Measurements from ENCODE around the gene TC2N. TPM values are rescaled to one million over a fixed set of nuclear protein-coding genes. Genes with fewer than 3 reads are reported as not detected.

TC2N gene
- polyA plus RNA-seq, 1 donor from 2014 or later, result 2.1 TPM

GRCh38 chr14:91884664-91885063 is 17.3 kb upstream of the TC2N start:
- Histone ChIP-seq H4K20me1 (ENCODE audit: insufficient read depth) (no peaks in the 10 kb centered on the region), H2AFZ (ENCODE audit: low read depth, low read length) (no peak overlapping the region), H3K4me3 (ENCODE audit: low read length) (no peak overlapping the region), H3K27me3 (ENCODE audit: insufficient read depth, low read depth, low read length) (no peaks in the 10 kb centered on the region), H3K9me2 (ENCODE audit: insufficient read depth, low read length) (no peaks in the 10 kb centered on the region), H3K4me2 (ENCODE audit: low read length) (no peak overlapping the region), H3F3A (ENCODE audit: insufficient read depth, low read length, poor library complexity, severe bottlenecking) (no peaks in the 10 kb centered on the region), H3K79me2 (replicated peaks; ENCODE audit: insufficient read depth, low read length) (no peaks in the 10 kb centered on the region), H3K9ac (ENCODE audit: low read length) (no peak overlapping the region), H3K27ac (ENCODE audit: low read length) (no peak overlapping the region), H3K9me3 (ENCODE audit: low read length) (no peaks in the 10 kb centered on the region), H3K36me3 (ENCODE audit: insufficient read depth, low read length) (no peaks in the 10 kb centered on the region)
- TF ChIP-seq, protein P1, sequence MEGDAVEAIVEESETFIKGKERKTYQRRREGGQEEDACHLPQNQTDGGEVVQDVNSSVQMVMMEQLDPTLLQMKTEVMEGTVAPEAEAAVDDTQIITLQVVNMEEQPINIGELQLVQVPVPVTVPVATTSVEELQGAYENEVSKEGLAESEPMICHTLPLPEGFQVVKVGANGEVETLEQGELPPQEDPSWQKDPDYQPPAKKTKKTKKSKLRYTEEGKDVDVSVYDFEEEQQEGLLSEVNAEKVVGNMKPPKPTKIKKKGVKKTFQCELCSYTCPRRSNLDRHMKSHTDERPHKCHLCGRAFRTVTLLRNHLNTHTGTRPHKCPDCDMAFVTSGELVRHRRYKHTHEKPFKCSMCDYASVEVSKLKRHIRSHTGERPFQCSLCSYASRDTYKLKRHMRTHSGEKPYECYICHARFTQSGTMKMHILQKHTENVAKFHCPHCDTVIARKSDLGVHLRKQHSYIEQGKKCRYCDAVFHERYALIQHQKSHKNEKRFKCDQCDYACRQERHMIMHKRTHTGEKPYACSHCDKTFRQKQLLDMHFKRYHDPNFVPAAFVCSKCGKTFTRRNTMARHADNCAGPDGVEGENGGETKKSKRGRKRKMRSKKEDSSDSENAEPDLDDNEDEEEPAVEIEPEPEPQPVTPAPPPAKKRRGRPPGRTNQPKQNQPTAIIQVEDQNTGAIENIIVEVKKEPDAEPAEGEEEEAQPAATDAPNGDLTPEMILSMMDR (IDR thresholded peaks at IDR 0.05; ENCODE audit: poor library complexity, severe bottlenecking), result no peak
- TF ChIP-seq POLR2AphosphoS5 (IDR thresholded peaks at IDR 0.05) (no peak), EP300 (conservative IDR thresholded peaks at IDR 0.05; ENCODE audit: poor library complexity, severe bottlenecking) (no peak), MXI1 (conservative IDR thresholded peaks at IDR 0.05; ENCODE audit: poor library complexity, severe bottlenecking) (no peak), EZH2 (IDR thresholded peaks at IDR 0.05; ENCODE audit: borderline replicate concordance, insufficient read depth, low read length, poor library complexity, severe bottlenecking) (no peak), SMC3 (conservative IDR thresholded peaks at IDR 0.05; ENCODE audit: poor library complexity) (no peak), TAF1 (IDR thresholded peaks at IDR 0.05; ENCODE audit: low read depth) (no peak), RAD21 (conservative IDR thresholded peaks at IDR 0.05) (no peak)
- TF ChIP-seq, protein P2, sequence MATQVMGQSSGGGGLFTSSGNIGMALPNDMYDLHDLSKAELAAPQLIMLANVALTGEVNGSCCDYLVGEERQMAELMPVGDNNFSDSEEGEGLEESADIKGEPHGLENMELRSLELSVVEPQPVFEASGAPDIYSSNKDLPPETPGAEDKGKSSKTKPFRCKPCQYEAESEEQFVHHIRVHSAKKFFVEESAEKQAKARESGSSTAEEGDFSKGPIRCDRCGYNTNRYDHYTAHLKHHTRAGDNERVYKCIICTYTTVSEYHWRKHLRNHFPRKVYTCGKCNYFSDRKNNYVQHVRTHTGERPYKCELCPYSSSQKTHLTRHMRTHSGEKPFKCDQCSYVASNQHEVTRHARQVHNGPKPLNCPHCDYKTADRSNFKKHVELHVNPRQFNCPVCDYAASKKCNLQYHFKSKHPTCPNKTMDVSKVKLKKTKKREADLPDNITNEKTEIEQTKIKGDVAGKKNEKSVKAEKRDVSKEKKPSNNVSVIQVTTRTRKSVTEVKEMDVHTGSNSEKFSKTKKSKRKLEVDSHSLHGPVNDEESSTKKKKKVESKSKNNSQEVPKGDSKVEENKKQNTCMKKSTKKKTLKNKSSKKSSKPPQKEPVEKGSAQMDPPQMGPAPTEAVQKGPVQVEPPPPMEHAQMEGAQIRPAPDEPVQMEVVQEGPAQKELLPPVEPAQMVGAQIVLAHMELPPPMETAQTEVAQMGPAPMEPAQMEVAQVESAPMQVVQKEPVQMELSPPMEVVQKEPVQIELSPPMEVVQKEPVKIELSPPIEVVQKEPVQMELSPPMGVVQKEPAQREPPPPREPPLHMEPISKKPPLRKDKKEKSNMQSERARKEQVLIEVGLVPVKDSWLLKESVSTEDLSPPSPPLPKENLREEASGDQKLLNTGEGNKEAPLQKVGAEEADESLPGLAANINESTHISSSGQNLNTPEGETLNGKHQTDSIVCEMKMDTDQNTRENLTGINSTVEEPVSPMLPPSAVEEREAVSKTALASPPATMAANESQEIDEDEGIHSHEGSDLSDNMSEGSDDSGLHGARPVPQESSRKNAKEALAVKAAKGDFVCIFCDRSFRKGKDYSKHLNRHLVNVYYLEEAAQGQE (IDR thresholded peaks at IDR 0.05; ENCODE audit: borderline replicate concordance), result no peak

DNA sequence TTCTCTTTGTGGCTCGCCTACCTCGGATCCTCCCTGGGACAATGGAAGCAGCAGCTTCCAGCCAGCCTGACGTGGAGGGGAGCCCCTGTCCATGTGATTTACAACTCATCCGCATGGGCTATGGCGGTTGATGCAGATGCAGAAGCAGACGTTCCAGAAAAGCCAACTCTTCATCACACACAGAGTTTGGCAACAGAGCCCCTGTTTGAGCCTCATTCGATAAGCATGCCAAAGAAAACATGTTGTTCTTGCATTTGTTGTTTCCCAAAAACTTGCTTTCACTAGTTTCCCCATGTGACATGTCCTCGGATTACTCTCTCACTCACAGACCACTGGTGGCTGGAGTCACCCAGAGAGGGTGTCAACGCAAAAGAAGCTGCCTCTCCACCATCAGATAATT is 16.4 kb upstream of the TC2N start:
- no peak overlapping the region for H3K4me3 ChIP-seq (ENCODE audit: low read length)
- H4K20me1 ChIP-seq (ENCODE audit: insufficient read depth), result no peaks in the 10 kb centered on the region
- no peak overlapping the region for H2AFZ ChIP-seq (ENCODE audit: low read depth, low read length)
- TF ChIP-seq MXI1 (conservative IDR thresholded peaks at IDR 0.05; ENCODE audit: poor library complexity, severe bottlenecking), result no peak
- no peak for TF ChIP-seq TAF1 (IDR thresholded peaks at IDR 0.05; ENCODE audit: low read depth)
- no peak for TF ChIP-seq EP300 (conservative IDR thresholded peaks at IDR 0.05; ENCODE audit: poor library complexity, severe bottlenecking)
- TF ChIP-seq, protein P1 (IDR thresholded peaks at IDR 0.05; ENCODE audit: poor library complexity, severe bottlenecking), result no peak
- TF ChIP-seq EZH2 (IDR thresholded peaks at IDR 0.05; ENCODE audit: borderline replicate concordance, insufficient read depth, low read length, poor library complexity, severe bottlenecking), result no peak
- TF ChIP-seq POLR2AphosphoS5 (IDR thresholded peaks at IDR 0.05), result no peak
- TF ChIP-seq RAD21 (conservative IDR thresholded peaks at IDR 0.05), result no peak
- no peak for TF ChIP-seq SMC3 (conservative IDR thresholded peaks at IDR 0.05; ENCODE audit: poor library complexity)
- TF ChIP-seq, protein P2 (IDR thresholded peaks at IDR 0.05; ENCODE audit: borderline replicate concordance), result no peak
- no peaks in the 10 kb centered on the region for H3K79me2 ChIP-seq (replicated peaks; ENCODE audit: insufficient read depth, low read length)
- no peak overlapping the region for H3K4me2 ChIP-seq (ENCODE audit: low read length)
- H3K9me3 ChIP-seq (ENCODE audit: low read length), result no peaks in the 10 kb centered on the region
- H3K9ac ChIP-seq (ENCODE audit: low read length), result no peak overlapping the region
- H3K36me3 ChIP-seq (ENCODE audit: insufficient read depth, low read length), result no peaks in the 10 kb centered on the region
- H3K27ac ChIP-seq (ENCODE audit: low read length), result no peak overlapping the region
- H3F3A ChIP-seq (ENCODE audit: insufficient read depth, low read length, poor library complexity, severe bottlenecking), result no peaks in the 10 kb centered on the region
- no peaks in the 10 kb centered on the region for H3K27me3 ChIP-seq (ENCODE audit: insufficient read depth, low read depth, low read length)
- H3K9me2 ChIP-seq (ENCODE audit: insufficient read depth, low read length), result no peaks in the 10 kb centered on the region

Measured in neural cell (in vitro differentiated cells).